ENCODE data around the gene DCUN1D2. TPM values are rescaled to one million over a fixed set of nuclear protein-coding genes. Genes with fewer than 3 reads are reported as not detected.
A peak's percentile ranks its signal among the peaks of the same experiment; 100 is the strongest.

The DCUN1D2 gene
- total RNA-seq, 1 donor from 2014 or later, result 17.0 TPM

- peaks cover 3% of the 10 kb centered on the region for H3K36me3 Mint-ChIP-seq (ENCODE audit: low read depth)
- TF ChIP-seq, protein P1, sequence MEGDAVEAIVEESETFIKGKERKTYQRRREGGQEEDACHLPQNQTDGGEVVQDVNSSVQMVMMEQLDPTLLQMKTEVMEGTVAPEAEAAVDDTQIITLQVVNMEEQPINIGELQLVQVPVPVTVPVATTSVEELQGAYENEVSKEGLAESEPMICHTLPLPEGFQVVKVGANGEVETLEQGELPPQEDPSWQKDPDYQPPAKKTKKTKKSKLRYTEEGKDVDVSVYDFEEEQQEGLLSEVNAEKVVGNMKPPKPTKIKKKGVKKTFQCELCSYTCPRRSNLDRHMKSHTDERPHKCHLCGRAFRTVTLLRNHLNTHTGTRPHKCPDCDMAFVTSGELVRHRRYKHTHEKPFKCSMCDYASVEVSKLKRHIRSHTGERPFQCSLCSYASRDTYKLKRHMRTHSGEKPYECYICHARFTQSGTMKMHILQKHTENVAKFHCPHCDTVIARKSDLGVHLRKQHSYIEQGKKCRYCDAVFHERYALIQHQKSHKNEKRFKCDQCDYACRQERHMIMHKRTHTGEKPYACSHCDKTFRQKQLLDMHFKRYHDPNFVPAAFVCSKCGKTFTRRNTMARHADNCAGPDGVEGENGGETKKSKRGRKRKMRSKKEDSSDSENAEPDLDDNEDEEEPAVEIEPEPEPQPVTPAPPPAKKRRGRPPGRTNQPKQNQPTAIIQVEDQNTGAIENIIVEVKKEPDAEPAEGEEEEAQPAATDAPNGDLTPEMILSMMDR (IDR thresholded peaks at IDR 0.05), result no peak
Observed at GRCh38 chr13:113429608-113429985, 60.9 kb downstream of the DCUN1D2 start.

DNA sequence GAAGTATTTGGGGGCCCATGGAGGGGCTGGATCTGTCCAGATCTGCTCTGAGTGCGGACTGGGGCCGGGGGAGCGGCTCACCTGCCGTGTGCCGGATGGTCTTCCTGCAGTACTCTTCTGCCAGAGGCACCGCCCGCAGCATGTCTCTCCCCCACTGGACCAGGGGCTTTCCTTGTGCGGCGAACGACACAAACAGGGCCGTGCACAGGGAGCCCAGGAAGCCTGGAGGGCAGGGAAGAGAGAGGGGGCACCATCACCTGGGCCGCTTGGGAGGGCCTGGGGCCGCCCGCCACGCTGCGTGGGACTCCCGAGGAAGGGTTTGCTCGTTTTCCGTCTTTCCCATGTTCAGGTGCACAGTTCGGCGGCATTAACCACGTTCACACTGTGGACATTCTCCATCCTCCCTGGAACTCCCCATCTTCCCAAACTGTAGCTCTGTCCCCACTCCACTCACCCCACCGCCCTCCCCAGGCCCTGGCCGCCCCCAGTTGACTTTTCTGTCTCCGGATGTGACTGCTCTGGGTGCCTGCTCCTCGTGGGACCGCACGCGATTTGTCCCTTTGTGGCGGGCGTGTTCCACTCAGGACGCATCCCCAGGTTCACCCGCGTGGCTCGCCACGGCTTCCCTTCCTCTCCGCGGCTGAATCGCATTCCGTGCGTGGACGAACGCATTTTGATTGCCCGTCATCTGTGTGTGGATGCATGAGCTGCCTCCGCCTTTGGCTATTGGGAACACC lies 61.5 kb downstream of the DCUN1D2 start:
- H3K4me3 Mint-ChIP-seq (ENCODE audit: unreplicated experiment), result no peak overlapping the region
- DNase-seq (ENCODE audit: low spot score), result peak; percentile 72

More at GRCh38 chr13:113429608-113429985, 60.9 kb downstream of the DCUN1D2 start:
- Mint-ChIP-seq H3K27me3 (ENCODE audit: low read depth) (no peaks in the 10 kb centered on the region), H3K9me3 (ENCODE audit: low read depth) (no peaks in the 10 kb centered on the region), H3K4me1 (ENCODE audit: low read depth) (peaks cover 15% of the 10 kb centered on the region), H3K4me3 (ENCODE audit: unreplicated experiment) (no peak overlapping the region), H3K27ac (ENCODE audit: unreplicated experiment) (no peak overlapping the region)
- no peak for DNase-seq (ENCODE audit: low spot score)

DNA sequence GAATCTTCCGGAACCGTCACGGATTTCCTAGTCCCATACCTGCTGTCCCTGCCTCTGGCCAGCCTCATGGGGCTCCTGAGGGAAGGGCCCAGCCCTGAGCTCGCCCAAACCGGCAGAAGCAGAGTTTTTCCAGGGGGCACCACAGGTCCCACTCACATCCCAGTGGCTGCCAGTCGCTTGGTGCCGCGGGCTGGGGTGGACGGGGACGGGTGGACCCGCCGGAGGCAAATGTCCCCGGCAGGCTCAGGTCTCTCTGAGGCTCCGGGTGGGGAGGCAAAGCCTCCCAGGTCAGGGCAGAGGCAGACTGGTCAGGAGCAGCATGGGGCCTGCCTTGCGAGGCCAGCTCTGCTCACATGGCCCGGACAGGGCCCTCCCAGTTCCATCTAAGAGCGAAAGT lies 62.0 kb downstream of the DCUN1D2 start:
- Mint-ChIP-seq H3K4me1 (ENCODE audit: low read depth) (peaks cover 15% of the 10 kb centered on the region), H3K36me3 (ENCODE audit: low read depth) (peaks cover 3% of the 10 kb centered on the region), H3K27me3 (ENCODE audit: low read depth) (no peaks in the 10 kb centered on the region), H3K4me3 (ENCODE audit: unreplicated experiment) (no peak overlapping the region), H3K9me3 (ENCODE audit: low read depth) (no peaks in the 10 kb centered on the region), H3K27ac (ENCODE audit: unreplicated experiment) (peak overlapping the region; percentile 92)
- DNase-seq (ENCODE audit: low spot score), result peak; percentile 81
- TF ChIP-seq, protein P1 (IDR thresholded peaks at IDR 0.05), result no peak

More for the DNA sequence above, 61.5 kb downstream of the DCUN1D2 start:
- Mint-ChIP-seq H3K9me3 (ENCODE audit: low read depth) (no peaks in the 10 kb centered on the region), H3K4me1 (ENCODE audit: low read depth) (peaks cover 15% of the 10 kb centered on the region), H3K27me3 (ENCODE audit: low read depth) (no peaks in the 10 kb centered on the region), H3K36me3 (ENCODE audit: low read depth) (peaks cover 3% of the 10 kb centered on the region), H3K27ac (ENCODE audit: unreplicated experiment) (no peak overlapping the region)
- TF ChIP-seq, protein P1 (IDR thresholded peaks at IDR 0.05), result no peak

DNA sequence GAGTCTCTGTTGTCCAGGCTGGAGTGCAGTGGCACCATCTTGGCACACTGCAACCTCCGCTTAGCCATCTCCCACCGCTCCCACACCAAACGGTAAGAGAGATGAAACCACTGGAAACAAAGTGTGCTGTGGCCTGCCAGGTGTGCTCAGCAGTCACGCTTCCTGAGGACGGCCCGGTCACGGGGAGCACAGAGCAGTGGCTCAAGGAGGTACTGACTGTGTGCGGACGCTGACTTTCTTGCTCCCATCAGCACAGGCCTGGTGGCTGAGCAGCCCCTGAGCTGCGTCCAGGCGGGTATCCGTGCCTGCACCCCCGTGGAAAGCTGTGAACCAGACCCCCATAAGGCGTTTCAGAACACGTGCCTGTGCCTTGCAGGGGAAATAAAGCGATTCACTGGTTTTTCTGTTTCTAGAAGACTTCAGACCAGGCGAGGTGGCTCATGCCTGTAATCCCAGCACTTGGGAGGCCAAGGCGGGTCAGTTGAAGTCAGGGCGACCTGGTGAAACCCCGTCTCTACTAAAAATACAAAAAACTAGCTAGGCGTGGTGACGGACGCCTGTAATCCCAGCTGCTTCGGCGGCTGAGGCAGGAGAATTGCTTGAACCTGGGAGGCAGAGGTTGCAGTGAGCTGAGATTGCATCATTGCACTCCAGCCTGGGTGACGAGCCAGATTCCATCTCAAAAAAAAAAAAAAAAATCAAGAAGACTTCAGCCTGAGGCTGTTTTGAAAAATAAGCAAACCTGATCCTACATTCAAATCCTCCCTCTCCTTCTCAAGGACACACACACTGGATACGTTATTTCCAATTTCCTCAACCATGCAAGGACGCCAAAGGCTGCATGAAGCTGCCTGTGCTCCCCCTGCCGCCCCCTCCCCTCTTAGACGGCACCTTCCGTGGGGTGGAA lies 62.7 kb downstream of the DCUN1D2 start:
- H3K27me3 Mint-ChIP-seq (ENCODE audit: low read depth), result no peaks in the 10 kb centered on the region
- peak overlapping the region; percentile 92 for H3K27ac Mint-ChIP-seq (ENCODE audit: unreplicated experiment)

GRCh38 chr13:113426591-113426986 lies 63.9 kb downstream of the DCUN1D2 start:
- peak overlapping the region; percentile 45 for H3K27ac Mint-ChIP-seq (ENCODE audit: unreplicated experiment)

More for the DNA sequence above, 62.7 kb downstream of the DCUN1D2 start:
- peaks cover 3% of the 10 kb centered on the region for H3K36me3 Mint-ChIP-seq (ENCODE audit: low read depth)
- TF ChIP-seq, protein P1 (IDR thresholded peaks at IDR 0.05), result no peak
- H3K4me3 Mint-ChIP-seq (ENCODE audit: unreplicated experiment), result no peak overlapping the region
- DNase-seq (ENCODE audit: low spot score), result peak; percentile 86
- no peaks in the 10 kb centered on the region for H3K9me3 Mint-ChIP-seq (ENCODE audit: low read depth)
- peaks cover 15% of the 10 kb centered on the region for H3K4me1 Mint-ChIP-seq (ENCODE audit: low read depth)

More at GRCh38 chr13:113426591-113426986, 63.9 kb downstream of the DCUN1D2 start:
- TF ChIP-seq, protein P1 (IDR thresholded peaks at IDR 0.05), result no peak
- H3K9me3 Mint-ChIP-seq (ENCODE audit: low read depth), result no peaks in the 10 kb centered on the region
- peak; percentile 77 for DNase-seq (ENCODE audit: low spot score)
- peaks cover 25% of the 10 kb centered on the region for H3K4me1 Mint-ChIP-seq (ENCODE audit: low read depth)
- no peak overlapping the region for H3K4me3 Mint-ChIP-seq (ENCODE audit: unreplicated experiment)
- H3K36me3 Mint-ChIP-seq (ENCODE audit: low read depth), result peaks cover 5% of the 10 kb centered on the region
- no peaks in the 10 kb centered on the region for H3K27me3 Mint-ChIP-seq (ENCODE audit: low read depth)

All from chondrocyte (in vitro differentiated cells).